HCEC 1CT (cell line): ENCODE results near the gene CATSPERD.
"Not testable (repeated sequence)": the region's sequence is repeated elsewhere in the genome, so short reads cannot be mapped to it uniquely, and the experiment has no call there.

Experiments used
- DNase-seq: peaks from one replicate; pipeline ENCODE4 v3.0.0-alpha.2; 2017

The CATSPERD gene

DNA sequence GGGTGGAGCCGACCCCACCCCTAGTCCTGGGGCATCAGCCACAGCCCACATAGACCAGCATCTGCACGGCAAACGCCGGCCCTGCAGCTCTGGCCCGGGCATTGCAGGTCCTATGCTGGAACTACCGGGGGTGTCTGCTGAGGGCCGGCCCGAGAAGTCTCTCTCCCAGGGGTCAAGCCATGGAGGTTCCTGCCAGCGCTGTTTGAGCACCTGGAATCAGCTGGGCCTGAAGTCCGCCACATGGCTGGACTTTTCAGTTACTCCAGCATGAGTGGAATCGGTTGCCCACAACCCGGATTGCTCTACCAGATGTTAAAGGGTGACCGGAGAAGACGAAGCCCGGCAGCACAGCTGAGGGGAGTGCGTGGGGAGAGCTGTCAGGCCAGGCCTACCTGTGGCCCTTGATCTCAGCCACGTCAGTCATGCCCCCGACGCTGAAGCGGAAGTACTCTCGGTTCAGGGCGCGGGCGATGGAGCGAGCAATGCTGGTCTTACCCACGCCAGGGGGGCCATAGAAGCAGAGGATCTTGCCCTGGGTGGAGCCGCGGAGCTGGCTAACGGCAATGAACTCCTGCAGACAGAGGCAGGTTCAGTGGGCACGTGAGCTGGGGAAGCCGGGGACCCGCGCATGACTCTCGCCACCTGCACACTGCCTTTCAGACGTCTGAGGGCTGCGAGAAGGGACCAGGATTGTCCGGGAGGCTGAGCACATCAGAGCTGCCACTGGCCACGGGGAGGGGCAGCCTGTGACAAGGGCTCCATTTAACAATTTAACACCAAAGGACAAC is 21.6 kb upstream of the CATSPERD start:
- DNase-seq, result no peak

DNA sequence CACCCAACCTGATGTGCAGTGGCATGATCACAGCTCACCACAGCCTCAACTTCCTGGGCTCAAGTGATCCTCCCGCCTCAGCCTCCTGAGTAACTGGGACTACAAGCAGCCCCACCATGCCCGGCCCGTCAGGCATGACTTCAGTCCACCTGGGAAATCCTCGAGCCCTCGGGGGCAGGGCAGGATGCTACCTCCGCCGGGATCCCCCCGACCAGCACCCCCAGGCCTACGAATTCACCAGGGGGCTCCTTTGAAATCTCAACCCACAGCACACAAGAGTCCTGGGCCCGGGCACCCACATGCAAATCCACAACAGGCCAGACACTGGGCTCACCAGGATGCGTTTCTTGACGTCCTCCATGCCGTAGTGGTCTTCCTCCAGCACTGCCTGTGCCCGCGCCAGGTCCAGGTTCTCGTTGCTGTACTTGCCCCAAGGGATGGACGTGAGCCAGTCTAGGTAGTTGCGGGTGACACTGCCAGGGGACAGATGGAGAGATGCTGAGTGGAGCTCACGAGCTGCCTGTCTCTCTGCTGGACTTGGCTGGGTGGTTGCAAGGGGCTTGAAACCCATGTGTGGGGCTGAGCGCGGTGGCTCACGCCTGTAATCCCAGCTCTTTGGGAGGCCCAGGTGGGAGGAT is 19.9 kb upstream of the CATSPERD start:
- no peak for DNase-seq

DNA sequence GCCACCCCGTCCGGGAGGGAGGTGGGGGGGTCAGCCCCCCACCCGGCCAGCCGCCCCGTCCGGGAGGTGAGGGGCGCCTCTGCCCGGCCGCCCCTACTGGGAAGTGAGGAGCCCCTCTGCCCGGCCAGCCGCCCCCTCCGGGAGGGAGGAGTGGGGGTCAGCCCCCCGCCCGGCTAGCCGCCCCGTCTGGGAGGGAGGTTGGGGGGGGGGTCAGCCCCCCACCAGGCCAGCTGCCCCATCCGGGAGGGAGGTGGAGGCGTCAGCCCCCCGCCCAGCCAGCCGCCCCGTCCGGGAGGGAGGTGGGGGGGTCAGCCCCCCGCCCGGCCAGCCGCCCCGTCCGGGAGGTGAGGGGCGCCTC is 18.4 kb upstream of the CATSPERD start:
- DNase-seq, result not testable (repeated sequence)

DNA sequence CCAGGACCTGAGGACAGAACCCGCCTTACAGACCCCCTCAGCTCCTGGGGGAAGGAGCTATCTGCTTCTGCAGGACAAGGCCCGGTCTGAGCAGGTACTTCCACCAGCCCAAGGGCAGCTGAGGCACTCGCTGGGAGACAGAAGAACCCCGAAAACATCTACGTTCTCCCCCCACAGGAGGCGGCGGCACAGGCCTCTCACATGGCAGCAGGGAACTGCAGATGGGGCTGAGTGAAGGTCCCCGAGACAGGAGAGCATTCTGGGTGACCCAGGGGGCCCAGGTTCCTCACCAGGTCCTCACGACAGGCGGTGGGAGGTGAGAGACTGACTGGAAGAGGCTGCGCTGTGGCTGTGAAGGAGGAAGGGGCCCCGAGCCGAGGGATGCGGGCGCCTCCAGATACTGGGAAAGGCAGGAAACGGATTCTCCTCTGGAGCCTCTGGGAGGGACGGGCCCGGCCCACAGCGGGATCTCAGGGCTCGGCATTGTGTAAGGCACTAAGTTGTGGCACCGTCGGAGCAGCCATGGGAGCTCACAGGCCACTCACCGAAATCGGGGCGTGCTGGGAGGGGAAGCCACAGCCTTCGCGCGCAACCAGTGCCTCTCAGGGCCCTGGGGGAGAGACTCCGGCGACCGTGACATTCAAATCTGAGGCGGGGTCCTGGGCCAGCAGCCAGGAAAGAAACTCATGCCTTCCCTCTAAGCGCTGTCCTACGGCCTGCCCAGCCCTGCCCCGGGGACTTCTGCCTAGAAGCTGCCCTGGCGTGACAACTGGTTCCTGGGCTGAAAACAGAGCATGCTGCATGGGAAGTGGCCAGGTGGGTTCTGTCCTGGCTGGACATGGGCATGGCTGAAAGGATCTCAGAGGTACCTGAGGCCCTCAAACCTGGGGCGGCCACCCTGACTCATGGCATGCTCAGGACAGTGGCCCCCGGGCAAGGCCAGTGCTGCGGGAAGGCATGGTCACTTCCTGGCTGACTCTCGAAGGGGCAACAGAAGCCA is 16.3 kb upstream of the CATSPERD start:
- no peak for DNase-seq

DNA sequence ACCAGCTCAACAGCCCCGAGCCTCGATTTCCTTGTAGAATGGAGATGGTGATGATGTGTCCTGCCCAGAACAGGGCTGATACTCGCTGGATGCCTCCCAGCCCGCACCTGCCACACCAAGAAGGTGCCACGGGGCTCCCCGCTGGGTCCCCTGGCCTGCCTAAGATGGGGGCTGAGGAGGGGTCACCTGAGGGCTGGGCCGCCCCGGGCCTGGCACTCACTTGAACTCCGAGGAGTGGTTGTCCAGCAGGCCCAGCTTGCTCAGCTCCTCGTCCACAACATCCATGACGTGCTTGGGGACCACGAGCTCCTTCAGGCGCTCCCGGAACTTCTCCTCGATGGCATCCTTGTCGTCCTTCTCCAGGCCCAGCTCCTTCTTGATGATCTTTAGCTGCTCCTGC is 14.9 kb upstream of the CATSPERD start:
- no peak for DNase-seq

DNA sequence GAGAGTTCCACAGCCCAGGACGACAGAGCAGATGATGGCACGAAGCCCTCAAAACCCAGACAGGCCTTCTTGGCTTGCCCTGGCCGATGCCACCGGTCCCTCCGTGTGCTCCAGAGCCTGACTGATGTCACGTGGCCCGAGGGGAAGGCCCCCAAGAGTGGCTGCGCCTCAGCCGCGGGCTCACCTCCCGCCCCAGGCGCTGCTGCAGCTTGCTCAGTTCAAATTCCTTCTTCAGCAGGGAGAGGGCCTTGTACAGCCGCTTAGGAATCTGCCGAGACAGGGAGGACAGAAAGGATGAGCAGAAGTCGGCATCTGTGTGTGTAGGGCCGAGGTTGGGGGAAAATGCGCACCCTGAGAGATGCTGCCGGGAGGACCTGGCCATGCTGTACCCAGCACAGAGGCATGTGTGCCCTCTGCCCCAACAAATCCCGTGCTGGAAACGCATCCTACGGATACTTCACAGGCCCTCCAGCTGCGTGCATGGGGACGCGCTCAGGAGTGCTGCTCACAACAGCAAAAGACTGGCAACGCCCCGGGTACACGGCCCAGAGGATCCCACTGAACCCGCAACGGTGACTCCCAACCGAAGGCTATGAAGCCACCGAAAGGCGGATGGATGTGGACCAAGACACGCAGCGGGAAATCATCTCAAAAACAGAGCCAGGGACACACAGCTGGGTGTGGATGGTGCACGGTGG is 13.4 kb upstream of the CATSPERD start:
- no peak for DNase-seq

DNA sequence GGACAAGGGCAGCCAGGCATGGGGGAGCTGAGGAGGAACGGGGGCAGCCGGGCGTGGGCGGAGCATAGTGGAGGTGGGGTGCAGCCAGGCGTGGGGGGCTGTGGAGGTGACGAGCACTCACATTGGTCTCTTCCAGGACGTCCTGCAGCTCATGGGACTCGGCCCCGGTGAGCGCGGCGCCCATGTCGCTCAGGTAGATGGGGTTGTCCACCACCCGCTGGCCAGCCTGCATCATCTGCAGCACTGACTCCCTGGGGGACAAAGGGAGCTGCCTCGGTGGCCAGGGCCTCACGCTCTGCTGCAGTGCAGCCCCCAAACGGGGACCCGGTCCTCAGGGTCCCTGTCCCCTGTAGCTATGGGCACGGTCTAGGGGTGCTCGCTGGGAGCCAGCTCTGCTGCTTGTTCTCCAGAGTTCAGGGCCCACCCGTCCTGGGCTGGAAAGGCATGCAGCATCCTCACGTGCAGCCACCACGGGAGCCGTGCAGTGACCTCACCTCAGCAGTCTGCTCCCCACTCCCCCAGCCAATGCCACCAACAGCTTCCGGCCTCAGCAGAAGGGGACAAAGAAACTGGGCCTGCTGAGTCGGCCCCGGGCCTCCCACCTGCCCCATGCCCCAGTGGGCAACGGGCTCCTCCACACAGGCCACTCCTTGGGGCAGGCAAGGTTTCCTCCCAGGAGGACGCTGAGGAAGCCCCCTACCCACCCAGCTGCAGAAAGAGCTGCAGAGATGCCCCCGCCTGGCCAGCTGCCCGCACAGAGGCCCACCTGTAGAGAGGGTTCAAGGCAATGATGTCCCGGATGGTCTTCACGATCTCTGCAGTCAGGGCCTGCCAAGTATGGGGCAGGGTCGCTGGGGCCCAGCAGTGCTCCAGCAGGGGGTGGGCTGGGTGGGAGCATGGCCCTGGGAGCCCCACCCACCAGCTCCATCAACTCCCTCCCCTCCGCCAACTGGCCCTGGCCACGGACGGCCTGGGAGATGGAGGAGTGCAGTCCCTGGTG is 12.6 kb upstream of the CATSPERD start:
- no peak for DNase-seq

DNA sequence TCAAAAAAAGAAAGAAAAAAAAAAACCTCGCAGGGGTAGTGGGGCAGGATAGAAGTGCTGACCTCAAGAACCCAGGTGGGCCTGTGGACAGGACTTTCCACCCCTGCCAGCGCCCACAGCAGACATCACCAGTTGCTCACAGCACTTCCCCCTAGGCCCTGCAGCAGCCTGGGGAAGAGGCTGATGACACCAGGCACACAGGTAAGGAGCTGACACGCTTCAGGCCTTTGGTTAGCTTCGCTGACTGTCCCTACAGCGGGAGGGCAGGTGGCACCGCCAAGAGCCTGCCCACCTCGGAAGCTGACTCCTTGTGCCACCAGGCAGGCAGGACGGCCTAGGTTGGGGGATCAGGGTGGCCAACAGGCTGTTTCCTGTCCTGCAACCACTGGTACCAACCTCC is 9.4 kb upstream of the CATSPERD start:
- no peak for DNase-seq

DNA sequence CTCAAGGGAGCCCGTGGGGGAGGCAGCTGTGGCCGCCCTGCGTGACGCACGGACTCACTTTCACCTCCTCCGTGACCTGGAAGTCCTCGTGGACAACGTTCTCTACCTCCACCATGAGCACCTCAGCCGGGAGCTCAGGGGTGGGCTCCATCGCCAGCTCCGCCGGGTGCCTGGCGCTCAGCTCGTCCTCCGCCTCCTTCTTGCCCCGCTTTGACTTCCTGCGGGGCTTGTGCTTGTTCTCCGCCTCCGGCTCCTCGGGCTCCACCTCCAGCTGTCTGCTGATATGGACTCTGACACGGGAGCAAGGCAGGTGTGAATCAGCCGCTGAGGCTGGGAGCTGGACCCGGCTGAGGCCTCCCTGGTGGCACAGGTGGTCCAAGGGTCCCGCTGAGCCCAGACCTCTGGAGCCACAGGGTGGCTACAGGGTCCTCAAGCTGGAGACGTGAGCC is 8.7 kb upstream of the CATSPERD start:
- DNase-seq, result no peak

DNA sequence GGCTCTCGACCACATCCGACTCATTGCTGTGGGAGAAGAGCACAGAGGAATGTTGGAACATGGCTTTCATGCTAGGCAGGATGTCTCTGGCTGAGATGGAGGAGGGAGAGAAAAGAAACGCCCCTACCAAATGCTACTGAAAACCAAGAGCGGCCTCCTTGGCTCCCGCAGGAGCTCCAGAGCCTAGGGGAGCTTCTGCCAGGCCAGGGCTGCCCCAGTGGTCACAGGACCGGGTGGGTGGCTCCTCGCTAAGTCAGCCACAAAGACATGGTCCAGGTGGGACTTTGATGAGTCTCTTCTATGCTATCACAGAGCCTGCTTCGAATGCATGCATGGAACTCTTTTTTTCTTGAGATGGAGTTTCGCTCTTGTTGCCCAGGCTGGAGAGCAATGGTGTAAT is 7.2 kb upstream of the CATSPERD start:
- no peak for DNase-seq

DNA sequence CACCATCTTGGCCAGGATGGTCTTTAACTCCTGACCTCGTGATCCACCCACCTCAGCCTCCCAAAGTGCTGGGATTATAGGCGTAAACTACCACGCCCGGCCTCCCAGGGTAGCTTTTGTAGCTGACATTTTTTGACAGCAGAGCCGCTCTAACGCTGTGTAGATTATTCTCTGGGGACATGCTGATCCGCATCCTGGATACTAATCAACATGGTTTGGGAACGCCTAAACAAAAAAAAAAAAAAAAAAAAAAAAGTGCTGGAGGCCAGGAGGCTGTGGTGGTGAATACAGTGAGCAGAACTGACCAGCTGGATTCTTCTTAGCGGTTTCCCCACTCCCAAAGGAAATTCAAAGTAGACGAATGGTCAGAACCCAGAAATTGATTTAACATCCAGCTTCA is 5.6 kb upstream of the CATSPERD start:
- DNase-seq, result no peak

DNA sequence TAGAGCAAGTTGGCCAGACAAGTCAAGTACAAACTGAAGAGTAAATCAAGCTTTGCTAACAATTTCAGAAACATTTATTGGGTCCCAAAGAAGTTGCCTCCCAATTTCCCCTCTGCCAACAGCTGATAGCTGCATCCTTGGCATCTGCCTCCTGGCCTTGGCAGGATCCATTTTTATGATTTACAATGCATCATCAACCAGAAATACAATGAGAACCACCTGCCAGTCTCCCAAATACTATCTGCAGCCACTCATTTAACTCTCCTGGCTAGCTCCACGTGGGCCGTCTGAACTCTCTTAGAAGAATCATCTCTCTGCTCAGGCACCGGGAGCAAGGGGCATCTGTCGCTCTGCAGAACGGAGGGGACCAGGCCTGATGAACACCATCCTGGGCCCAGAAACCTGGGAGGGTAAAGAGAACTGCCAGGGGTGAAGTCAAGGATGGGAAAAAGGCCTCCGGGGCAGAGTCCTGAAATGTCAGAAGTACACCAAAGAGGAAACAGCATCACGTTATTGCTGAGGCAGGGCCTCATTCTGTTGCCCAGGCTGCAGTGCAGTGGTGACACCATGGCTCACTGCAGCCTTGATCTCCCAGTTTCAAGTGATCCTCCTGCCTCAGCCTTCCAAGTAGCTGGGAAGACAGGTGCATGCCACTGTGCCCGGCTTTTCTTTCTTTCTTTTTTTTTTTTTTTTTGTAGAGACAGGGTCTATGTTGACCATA is 3.1 kb upstream of the CATSPERD start:
- no peak for DNase-seq

DNA sequence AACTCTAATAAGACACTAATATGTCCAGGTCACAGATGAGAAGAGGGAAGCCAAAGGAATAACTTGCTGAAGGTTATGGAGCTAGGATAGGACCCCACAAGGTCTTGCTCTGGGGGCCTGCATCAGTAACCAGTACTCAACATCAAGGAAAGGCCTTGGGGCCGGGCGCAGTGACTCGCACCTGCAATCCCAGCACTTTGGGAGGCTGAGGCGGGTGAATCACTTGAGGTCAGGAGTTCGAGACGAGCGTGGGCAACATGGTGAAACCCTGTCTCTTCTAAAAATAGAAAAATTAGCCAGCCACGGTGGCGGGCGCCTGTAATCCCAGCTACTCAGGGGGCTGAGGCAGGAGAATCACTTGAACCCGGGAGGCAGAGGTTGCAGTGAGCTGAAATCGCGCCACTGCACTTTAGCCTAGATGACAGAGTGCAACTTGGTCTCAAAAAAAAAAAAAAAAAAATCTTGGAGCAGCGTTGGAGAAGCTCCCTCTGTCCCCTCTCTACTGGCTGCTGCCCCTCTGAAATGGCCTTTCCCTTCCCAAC is 2.3 kb upstream of the CATSPERD start:
- no peak for DNase-seq

DNA sequence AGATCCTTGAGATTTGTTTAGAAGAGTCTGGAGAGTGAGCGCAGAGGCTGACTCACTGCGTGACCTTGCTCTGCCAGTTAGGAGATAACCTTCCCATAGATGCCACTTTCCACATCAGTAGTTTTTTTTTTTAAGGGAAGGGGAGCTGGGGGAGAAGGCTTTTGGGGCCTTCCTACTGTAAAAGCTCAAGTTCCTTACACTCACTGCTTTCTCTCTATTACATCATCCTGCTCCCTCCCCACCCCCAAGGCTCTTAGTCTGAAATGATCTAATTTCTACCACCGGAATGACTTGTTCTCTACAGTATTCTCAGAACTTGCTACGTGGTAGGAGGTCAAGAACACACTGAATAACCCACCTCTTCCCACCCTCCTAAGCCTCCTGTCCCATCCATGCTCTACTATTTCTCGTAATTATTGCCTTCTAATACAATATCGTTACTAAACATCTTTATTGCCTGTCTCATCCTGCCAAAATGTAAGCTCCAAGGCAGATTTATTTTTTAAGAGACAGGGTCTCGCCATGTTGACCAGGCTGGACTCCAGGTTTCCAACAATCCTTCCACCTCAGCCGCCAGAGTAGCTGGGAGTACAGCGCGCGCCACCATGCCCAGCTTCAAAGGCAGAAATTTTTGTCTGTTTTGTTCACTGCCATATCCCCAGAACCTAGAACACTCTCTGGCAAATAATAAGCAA is 1.7 kb upstream of the CATSPERD start:
- peak; percentile 59 for DNase-seq

DNA sequence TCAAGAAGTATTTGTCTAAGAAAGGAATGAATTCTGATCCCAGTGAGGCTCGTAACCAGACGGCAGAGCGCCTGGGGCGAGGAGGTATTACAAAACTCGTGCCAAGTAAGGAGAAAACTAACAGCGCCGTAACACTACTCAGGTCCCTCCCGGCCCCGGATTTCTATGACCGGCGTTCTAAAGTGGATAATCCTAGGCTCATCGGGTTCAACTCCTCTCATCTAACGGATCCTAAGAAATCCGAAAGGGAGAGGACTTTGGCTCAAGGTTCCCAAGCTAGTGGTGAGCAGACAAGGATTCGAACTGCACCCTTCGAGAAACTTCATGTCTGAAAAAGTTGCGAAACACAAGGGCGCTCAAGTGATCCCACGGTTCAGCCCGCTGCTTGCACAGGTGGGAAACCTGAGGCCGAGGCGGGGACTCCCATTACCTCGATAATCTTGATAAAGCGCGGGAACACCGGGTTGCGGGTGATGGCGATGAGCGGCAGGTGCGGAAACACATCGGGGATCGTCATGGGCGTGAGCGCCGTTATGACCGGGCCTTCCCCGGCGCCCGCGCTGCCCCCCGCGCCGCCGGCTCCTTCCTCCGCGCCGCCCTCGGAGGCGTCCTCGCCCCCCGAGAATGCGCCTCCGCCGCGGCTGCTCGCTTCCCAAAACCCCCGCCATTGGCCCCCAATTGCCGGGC is 1.0 kb upstream of the CATSPERD start:
- DNase-seq, result no peak

DNA sequence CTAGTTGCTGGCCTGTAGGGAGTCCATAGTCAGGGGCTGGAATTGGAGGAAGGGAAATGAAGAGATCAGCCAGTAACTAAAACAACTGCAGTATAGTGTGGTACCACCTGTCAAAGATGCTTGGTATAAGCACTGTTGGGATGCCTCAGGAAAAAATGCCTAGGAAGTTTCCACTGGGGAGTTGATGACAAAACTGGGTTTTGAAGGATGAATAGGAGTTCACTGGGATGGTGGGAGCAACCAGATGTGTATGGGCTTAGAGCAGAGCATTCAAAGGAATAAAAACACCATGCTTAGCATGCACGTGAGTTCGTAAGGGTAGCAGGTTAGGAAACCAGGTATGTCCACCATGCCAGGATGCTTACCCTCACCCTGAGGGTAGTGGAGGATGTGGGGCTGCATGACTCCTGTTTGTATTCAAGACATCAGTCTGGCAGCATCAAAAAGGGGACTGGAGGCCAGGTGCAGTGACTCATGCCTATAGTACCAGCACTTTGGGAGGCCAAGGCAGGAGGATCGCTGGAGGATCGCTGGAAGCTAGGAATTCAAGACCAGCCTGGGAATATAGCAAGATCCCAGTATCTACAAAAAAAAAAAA is 7.1 kb downstream of the CATSPERD start:
- no peak for DNase-seq

DNA sequence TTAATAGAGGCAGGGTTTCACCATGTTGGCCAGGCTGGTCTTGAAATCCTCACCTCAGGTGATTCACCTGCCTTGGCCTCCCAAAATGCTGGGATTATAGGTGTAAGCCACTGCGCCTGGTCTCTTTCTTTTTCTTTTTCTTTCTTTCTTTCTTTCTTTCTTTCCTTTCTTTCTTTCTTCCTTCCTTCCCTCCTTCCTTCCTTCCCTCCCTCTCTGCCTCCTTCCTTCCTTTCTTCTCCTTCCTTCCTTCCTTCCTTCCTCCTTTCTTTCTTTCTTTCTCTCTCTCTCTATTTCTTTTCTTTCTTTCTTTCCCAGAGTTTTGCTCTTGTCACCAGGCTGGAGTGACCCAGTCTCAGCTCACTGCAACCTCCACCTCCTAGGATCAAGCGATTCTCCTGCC is 12.7 kb downstream of the CATSPERD start:
- not testable (repeated sequence) for DNase-seq

DNA sequence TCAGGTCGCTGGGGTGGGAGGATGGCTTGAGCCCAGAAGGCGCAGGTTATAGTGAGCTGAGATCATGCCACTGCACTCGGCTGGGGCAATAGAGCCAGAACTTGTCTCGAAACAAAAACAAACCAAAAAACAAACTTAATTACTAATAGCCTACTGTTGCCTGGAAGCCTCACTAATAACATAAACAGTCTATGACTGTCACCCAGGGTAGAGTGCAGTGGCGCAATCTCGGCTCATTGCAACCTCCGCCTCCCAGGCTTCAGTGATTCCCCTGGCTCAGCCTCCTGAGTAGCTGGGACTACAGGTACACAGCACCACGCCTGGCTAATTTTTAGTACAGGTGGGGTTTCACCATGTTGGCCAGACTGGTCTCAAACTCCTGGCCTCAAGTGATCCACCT is 18.0 kb downstream of the CATSPERD start:
- peak; percentile 4 for DNase-seq

DNA sequence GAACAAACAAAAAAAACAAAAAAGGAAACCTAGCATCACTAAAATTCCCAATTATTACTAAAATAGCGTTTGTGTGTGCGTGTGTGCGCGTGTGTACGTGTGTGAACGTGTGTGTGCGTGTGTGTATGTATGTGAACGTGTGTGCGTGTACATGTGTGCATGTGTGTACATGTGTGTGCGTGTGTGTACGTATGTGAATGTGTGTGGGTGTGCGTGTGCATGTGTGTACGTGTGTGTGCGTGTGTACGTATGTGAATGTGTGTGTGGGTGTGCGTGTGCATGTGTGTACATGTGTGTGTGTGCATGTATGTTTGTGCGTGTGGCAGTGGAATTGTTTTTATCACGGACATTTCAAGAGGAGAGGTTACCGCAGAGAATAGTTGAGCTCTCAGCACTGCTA is 21.6 kb downstream of the CATSPERD start:
- no peak for DNase-seq
